GM12878 (cell line): ENCODE measurements around the gene RHOF. TPM values are rescaled to one million over a fixed set of nuclear protein-coding genes. Genes with fewer than 3 reads are reported as not detected.

Experiments
- ATAC-seq: fragments of 200-7000 bp; cut with Tn5 transposase; 3 replicates; pipeline ENCODE4 v1.9.1; 2020; ENCODE audit warnings: mild to moderate bottlenecking, moderate library complexity
- BruUV-seq: library from RNA; stranded (reverse); fragments of 400-500 nt; replicated peaks from 2 replicates; lab custom pipeline; 2021; lab: Mats Ljungman, UMichigan
- CTCF ChIA-PET: fragments of 300-600 bp; sonication (Branson Sonifier 250); formaldehyde crosslinking; extraction: SDS; loops from one replicate; lab custom pipeline; 2021; ENCODE audit warnings: inconsistent platforms; lab: Yijun Ruan, JAX
- POLR2A ChIA-PET: fragments of 350-600 bp; formaldehyde crosslinking; extraction: SDS; loops from one replicate; lab custom pipeline; 2021; ENCODE audit warnings: inconsistent platforms; lab: Charles Lee
- RAD21 ChIA-PET: fragments of 300-600 bp; sonication (Branson Sonifier 250); formaldehyde crosslinking; loops from one replicate; lab custom pipeline; 2023; ENCODE audit warnings: antibody characterized with exemption; ENCODE audit not compliant: unreplicated experiment; lab: Charles Lee
- SMC1A ChIA-PET: fragments of 300-600 bp; sonication (Branson Sonifier 250); formaldehyde crosslinking; loops from one replicate; lab custom pipeline; 2023; ENCODE audit not compliant: unreplicated experiment, uncharacterized antibody; lab: Charles Lee
- DNase-seq: peaks from one replicate; pipeline ENCODE4 v3.0.0-alpha.2; 2011; ENCODE audit warnings: low read depth, low spot score
- FAIRE-seq: peaks from 3 replicates; lab custom pipeline; 2011; peaks lifted over from hg19 to GRCh38; lab: Jason Lieb, UNC
- H2AFZ ChIP-seq: 2 replicates; pipeline ENCODE4 v1.6.0; 2011; ENCODE audit warnings: low read depth, low read length, control low read depth; ENCODE audit not compliant: control insufficient read depth
- H3K27ac ChIP-seq: 2 replicates; pipeline ENCODE4 v1.5.1; 2011; ENCODE audit warnings: control low read depth; ENCODE audit not compliant: control insufficient read depth, insufficient read depth
- H3K27me3 ChIP-seq, 2 experiments: replicated peaks in 1 of 2; 2 replicates each; pipeline versions ENCODE4 v1.6.0 to v1.6.1; 2011; ENCODE audit warnings: low read length in 1 of 2; ENCODE audit not compliant: control insufficient read depth in 2 of 2, insufficient read depth in 2 of 2
- H3K36me3 ChIP-seq, 2 experiments: 2 replicates each; pipeline ENCODE4 v1.5.1; 2011; ENCODE audit warnings: low read length in 1 of 2; ENCODE audit not compliant: control insufficient read depth in 2 of 2, insufficient read depth in 2 of 2
- H3K4me1 ChIP-seq: 2 replicates; pipeline ENCODE4 v1.6.1; 2011; ENCODE audit warnings: mild to moderate bottlenecking, low read length, moderate library complexity, mixed read lengths; ENCODE audit not compliant: control insufficient read depth, insufficient read depth
- H3K4me2 ChIP-seq: 2 replicates; pipeline ENCODE4 v1.6.0; 2011; ENCODE audit warnings: control low read depth; ENCODE audit not compliant: control insufficient read depth, insufficient read depth
- H3K4me3 ChIP-seq: fragments of 200-600 bp; sonication (generic); 2 replicates; pipeline ENCODE4 v1.5.1; 2016
- H3K79me2 ChIP-seq: 2 replicates; pipeline ENCODE4 v1.6.0; 2011; ENCODE audit warnings: low read length; ENCODE audit not compliant: control insufficient read depth, insufficient read depth
- H3K9ac ChIP-seq: 2 replicates; pipeline ENCODE4 v1.8.0; 2011; ENCODE audit warnings: low read length, control low read depth, mixed read lengths; ENCODE audit not compliant: control insufficient read depth, insufficient read depth
- H3K9me3 ChIP-seq: replicated peaks from 3 replicates; pipeline ENCODE4 v1.5.1; 2011; ENCODE audit warnings: mild to moderate bottlenecking, low read length; ENCODE audit not compliant: control insufficient read depth, insufficient read depth
- H4K20me1 ChIP-seq: 2 replicates; pipeline ENCODE4 v1.6.0; 2011; ENCODE audit not compliant: control insufficient read depth, insufficient read depth
- BHLHE40 ChIP-seq, 2 experiments: fragments of 450-650 bp in 1 of 2; IDR thresholded peaks; 2 replicates each; pipeline ENCODE4 v1.6.1; 2011 to 2017; ENCODE audit warnings: low read depth in 2 of 2, borderline replicate concordance in 1 of 2, improper control_type of control experiment in 1 of 2, low read length in 1 of 2, mild to moderate bottlenecking in 1 of 2
- EGR1 ChIP-seq, 2 experiments: IDR thresholded peaks; 1 replicate in 1 of 2; 2 replicates in 1 of 2; pipeline ENCODE4 v1.6.1; 2011 to 2012; ENCODE audit warnings: low read depth in 2 of 2, low read length in 2 of 2, borderline replicate concordance in 1 of 2, mild to moderate bottlenecking in 1 of 2, moderate library complexity in 1 of 2
- IRF4 ChIP-seq: IDR thresholded peaks from 2 replicates; pipeline ENCODE4 v1.6.1; 2011; ENCODE audit warnings: low read depth, low read length
- KDM1A ChIP-seq: fragments of 200-600 bp; sonication (generic); IDR thresholded peaks from 2 replicates; pipeline ENCODE4 v1.6.1; 2016; ENCODE audit warnings: borderline replicate concordance
- KLF5 ChIP-seq: fragments of 450-650 bp; IDR thresholded peaks from 2 replicates; pipeline ENCODE4 v1.6.1; 2014; ENCODE audit warnings: mild to moderate bottlenecking; ENCODE audit not compliant: partially characterized antibody
- MTA3 ChIP-seq: IDR thresholded peaks from 2 replicates; pipeline ENCODE4 v1.6.1; 2012; ENCODE audit warnings: low read length, inconsistent platforms, borderline replicate concordance
- MXI1 ChIP-seq: fragments of 150-350 bp; IDR thresholded peaks from 2 replicates; pipeline ENCODE4 v1.6.1; 2011; ENCODE audit warnings: low read depth, mild to moderate bottlenecking, inconsistent platforms, low read length, improper control_type of control experiment
- NFIC ChIP-seq: IDR thresholded peaks from 2 replicates; pipeline ENCODE4 v1.6.1; 2012; ENCODE audit warnings: low read depth, mild to moderate bottlenecking, inconsistent platforms, low read length, moderate library complexity
- NR2C1 ChIP-seq: fragments of 450-650 bp; IDR thresholded peaks from 2 replicates; pipeline ENCODE4 v1.6.1; 2017; ENCODE audit warnings: antibody characterized with exemption, mild to moderate bottlenecking, moderate library complexity
- POU2F2 ChIP-seq: IDR thresholded peaks from 3 replicates; pipeline ENCODE4 v1.6.1; 2011; ENCODE audit warnings: low read depth, mild to moderate bottlenecking, low read length, borderline replicate concordance
- RBBP5 ChIP-seq: fragments of 200-600 bp; sonication (generic); conservative IDR thresholded peaks from 2 replicates; pipeline ENCODE4 v1.6.1; 2016
- SIN3A ChIP-seq: IDR thresholded peaks from 2 replicates; pipeline ENCODE4 v1.6.1; 2012; ENCODE audit warnings: low read depth, low read length, improper control_type of control experiment
- SREBF1 ChIP-seq: IDR thresholded peaks from 2 replicates; pipeline ENCODE4 v1.6.1; 2012; ENCODE audit warnings: mild to moderate bottlenecking, low read length
- ZBTB33 ChIP-seq: fragments of 450-650 bp; IDR thresholded peaks from 2 replicates; pipeline ENCODE4 v1.6.1; 2017; ENCODE audit warnings: mild to moderate bottlenecking
- WGBS: methylation state at CpG from one replicate; pipeline ENCODE4 v1.1.6; 2016; ENCODE audit warnings: low lambda C conversion rate; ENCODE audit not compliant: insufficient replicate concordance, insufficient coverage; ENCODE audit errors: missing lambda C conversion rate; 5-methylcytosine and 5-hydroxymethylcytosine counted together
- in situ Hi-C: fragments of 300-500 bp; cut with MboI; formaldehyde crosslinking; loops from 9 replicates; pipeline ENCODE4 v1.14.3; 2018; ENCODE audit warnings: mixed read lengths
- intact Hi-C: fragments of 100-400 bp; cut with micrococcal nuclease; formaldehyde crosslinking; loops from one replicate; pipeline ENCODE4 v1.14.2; 2022; ENCODE audit not compliant: unreplicated experiment
- polyA plus RNA-seq, 11 experiments: library from polyadenylated mRNA; depleted of rRNA in 4 of 11; unstranded in 6 of 11; stranded (reverse) in 5 of 11; fragments of >200 nt; fragmentation: Nextera tagmentation in 4 of 11; fragmentation: Illumina TruSeq in 1 of 11; extraction: Ambion mirVana in 4 of 11; extraction: Trizol in 1 of 11; gene quantifications; 1 replicate in 1 of 11; 2 replicates in 10 of 11; pipeline versions ENCODE4 v1.2.1 to v1.2.3, GENCODE V29; 2011 to 2016; ENCODE audit warnings: inconsistent platforms in 2 of 11, missing spikeins in 2 of 11, low read depth in 1 of 11
- total RNA-seq, 4 experiments: library from RNA; depleted of rRNA in 3 of 4; stranded (reverse); fragments of >200 nt in 3 of 4; fragmentation: Illumina TruSeq in 1 of 4; extraction: Trizol in 1 of 4; gene quantifications; 2 replicates each; pipeline versions ENCODE4 v1.2.1 to v1.2.3, GENCODE V29; 2013 to 2021
- TF ChIP-seq, protein P1 (sequence below): fragments of 450-650 bp; IDR thresholded peaks from 2 replicates; pipeline ENCODE4 v1.6.1; 2018; ENCODE audit warnings: borderline replicate concordance, mild to moderate bottlenecking; ENCODE audit not compliant: partially characterized antibody
- TF ChIP-seq, protein P2 (sequence below): IDR thresholded peaks from 2 replicates; pipeline ENCODE4 v1.6.1; 2012; ENCODE audit warnings: low read depth, low read length, improper control_type of control experiment

RHOF gene
- total and polyA plus RNA-seq, 10 of the 15 experiments (the other 5 are each of a cell fraction or from before 2014, with no cell fraction given), result 6.1 to 78.7 (median 39.7) TPM

DNA sequence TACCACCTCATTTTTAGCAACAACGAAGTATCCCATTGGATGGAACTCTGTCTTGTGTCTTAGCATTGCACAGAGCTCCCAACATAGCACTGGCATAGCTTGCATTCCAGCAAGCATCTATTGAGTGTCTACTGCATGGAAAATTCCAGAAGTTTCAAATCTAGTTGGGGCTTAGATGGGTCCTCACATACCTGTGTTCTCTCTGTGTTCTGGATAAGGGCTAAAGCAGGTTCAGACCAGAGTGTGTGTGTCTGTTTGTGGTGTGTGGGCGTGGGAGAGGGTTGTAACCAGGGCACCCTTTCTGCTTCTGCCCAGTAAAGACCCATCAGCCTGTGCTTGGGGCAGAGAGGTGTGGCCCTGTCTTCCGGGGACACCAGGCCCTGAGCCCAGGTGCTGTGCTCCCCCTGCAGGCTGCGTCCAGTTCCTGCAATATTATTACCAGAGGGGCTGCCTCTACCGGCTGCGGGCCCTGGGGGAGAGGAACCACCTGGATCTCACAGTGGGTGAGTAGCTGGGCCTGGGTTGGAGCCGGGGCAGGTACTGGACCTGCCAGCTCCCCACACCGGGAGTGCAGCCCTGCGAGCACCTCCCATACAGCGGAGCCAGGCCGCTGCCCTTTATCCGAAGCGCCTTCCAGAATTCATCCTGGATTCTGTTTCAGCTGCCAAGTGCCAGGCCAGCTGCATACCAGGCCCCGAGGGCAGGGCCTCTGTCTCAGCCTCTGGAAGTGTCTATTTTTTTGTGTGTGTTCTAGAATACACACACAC lies 20.3 kb downstream of the RHOF start:
- WGBS, result 37% methylated on average over 14 of the region's 14 CpGs
- Histone ChIP-seq H3K27ac (no peak overlapping the region), H4K20me1 (no peaks in the 10 kb centered on the region), H3K4me1 (peaks cover 7% of the 10 kb centered on the region; the same call in 1 of the 2 replicates), H3K4me3 (no peak overlapping the region), H3K79me2 (no peaks in the 10 kb centered on the region), H2AFZ (peak overlapping the region; percentile 55), H3K9ac (no peak overlapping the region), H3K4me2 (no peak overlapping the region), H3K9me3 (no peaks in the 10 kb centered on the region), H3K36me3 (peaks cover under 1 to 4% of the 10 kb centered on the region in 2 experiments; a peak in 3 of 4 replicates), H3K27me3 (no peaks in the 10 kb centered on the region)
- BruUV-seq, result no TSS peak
- ChIA-PET RAD21 (interaction anchor here (1.1 to 1.7 kb wide), 4 partner anchors 9 to 61 kb away, joined by 3 to 10 read pairs (median 6); partner anchors contain the start of genes RHOF and TMEM120B), CTCF (interaction anchor here (0.6 to 15.0 kb wide), 23 partner anchors 8 to 1427 kb away, joined by 3 to 492 read pairs (median 4); partner anchors contain the start of genes PSMD9, RHOF and TMEM120B), POLR2A (interaction anchor here (0.5 to 1.6 kb wide), 4 partner anchors 9 to 205 kb away, joined by 3 to 5 read pairs (median 4); no protein-coding TSS in a partner anchor), SMC1A (interaction anchor here (0.5 to 3.7 kb wide), 13 partner anchors 8 to 298 kb away, joined by 3 to 39 read pairs (median 3); partner anchors contain the start of genes RHOF and TMEM120B)
- FAIRE-seq (peak; percentile 95), DNase-seq (no peak), ATAC-seq (peak; percentile 91)
- intact Hi-C loops (loop anchor here (1.0 kb wide), 1 partner anchor 76 kb away; no protein-coding TSS in a partner anchor), in situ Hi-C loops (no loop called here)
- TF ChIP-seq ZBTB33 (0 out of 2 replicates have a peak, but pooled peaks have one; percentile 12), NFIC (no peak), MTA3 (no peak), RBBP5 (no peak), BHLHE40 (IDR thresholded peaks at IDR 0.05; ENCODE audit: borderline replicate concordance in 1 of 2, low read depth in 2 of 2, low read length in 1 of 2) (peak in 1 of 2 experiments; percentile 42; a peak in 2 of 4 replicates), MXI1 (no peak), KDM1A (no peak), NR2C1 (no peak), SREBF1 (no peak), SIN3A (no peak), IRF4 (no peak), KLF5 (peak; percentile 77), EGR1 (IDR thresholded peaks at IDR 0.05; ENCODE audit: borderline replicate concordance in 1 of 2, low read depth in 2 of 2, low read length in 2 of 2) (0 out of 3 replicates have a peak, but pooled peaks of 1 of the 2 experiments have one; percentile 32), POU2F2 (peak; percentile 46; the same call in 1 of the 3 replicates)
- TF ChIP-seq, protein P1, sequence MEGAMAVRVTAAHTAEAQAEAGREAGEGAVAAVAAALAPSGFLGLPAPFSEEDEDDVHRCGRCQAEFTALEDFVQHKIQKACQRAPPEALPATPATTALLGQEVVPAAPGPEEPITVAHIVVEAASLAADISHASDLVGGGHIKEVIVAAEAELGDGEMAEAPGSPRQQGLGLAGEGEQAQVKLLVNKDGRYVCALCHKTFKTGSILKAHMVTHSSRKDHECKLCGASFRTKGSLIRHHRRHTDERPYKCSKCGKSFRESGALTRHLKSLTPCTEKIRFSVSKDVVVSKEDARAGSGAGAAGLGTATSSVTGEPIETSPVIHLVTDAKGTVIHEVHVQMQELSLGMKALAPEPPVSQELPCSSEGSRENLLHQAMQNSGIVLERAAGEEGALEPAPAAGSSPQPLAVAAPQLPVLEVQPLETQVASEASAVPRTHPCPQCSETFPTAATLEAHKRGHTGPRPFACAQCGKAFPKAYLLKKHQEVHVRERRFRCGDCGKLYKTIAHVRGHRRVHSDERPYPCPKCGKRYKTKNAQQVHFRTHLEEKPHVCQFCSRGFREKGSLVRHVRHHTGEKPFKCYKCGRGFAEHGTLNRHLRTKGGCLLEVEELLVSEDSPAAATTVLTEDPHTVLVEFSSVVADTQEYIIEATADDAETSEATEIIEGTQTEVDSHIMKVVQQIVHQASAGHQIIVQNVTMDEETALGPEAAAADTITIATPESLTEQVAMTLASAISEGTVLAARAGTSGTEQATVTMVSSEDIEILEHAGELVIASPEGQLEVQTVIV, result peak; percentile 16
- TF ChIP-seq, protein P2, sequence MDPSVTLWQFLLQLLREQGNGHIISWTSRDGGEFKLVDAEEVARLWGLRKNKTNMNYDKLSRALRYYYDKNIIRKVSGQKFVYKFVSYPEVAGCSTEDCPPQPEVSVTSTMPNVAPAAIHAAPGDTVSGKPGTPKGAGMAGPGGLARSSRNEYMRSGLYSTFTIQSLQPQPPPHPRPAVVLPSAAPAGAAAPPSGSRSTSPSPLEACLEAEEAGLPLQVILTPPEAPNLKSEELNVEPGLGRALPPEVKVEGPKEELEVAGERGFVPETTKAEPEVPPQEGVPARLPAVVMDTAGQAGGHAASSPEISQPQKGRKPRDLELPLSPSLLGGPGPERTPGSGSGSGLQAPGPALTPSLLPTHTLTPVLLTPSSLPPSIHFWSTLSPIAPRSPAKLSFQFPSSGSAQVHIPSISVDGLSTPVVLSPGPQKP, result peak; percentile 49; the same call in 1 of the 2 replicates
